GM19351 (cell line): Measurements from ENCODE around the gene SLC8A2.
"Not testable (repeated sequence)": the region's sequence is repeated elsewhere in the genome, so short reads cannot be mapped to it uniquely, and the experiment has no call there.

Source experiments
- ATAC-seq: cut with Tn5 transposase; IDR thresholded peaks from one replicate; pipeline ENCODE4 v1.9.1; 2021; ENCODE audit warnings: mild to moderate bottlenecking, moderate library complexity; ENCODE audit not compliant: unreplicated experiment

Gene SLC8A2

DNA sequence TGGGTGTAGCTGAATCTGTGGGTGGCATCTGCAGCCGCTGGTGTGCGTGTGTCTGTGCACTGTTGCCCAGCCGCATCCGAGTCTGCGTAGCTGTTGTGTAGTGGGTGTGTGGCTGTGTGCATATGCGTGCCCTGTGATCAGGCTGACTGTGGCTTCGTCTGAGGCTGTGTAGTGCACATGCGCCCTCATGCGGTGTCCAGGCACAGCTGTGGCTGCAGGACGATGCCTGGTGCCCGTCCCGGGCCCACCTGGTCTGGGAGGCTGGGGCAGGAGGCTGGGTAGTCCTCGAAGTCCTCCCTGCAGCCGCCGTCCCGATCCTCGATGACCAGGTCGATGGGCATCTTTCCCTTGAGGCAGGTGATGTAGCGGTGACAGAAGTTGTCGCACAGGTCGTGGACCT, 57.2 kb downstream of the SLC8A2 start:
- ATAC-seq, result no peak

DNA sequence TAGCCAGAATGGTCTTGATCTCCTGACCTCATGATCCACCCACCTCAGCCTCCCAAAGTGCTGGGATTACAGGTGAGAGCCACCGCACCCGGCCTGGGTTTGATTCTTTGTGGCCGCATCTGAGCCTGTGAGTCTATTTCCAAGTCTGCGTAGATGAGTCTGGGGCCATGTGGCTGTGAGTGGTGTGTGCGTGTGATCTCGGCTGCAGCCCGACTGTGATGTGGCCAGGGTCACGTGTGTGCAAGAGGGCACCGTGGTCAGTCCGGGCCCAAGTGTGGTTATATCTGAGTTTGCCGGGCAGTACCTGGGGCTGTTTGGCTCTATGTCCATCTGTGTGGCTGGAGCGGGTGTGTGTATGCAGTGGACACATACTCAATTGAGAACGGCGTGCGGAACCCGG, 57.8 kb downstream of the SLC8A2 start:
- ATAC-seq, result no peak

DNA sequence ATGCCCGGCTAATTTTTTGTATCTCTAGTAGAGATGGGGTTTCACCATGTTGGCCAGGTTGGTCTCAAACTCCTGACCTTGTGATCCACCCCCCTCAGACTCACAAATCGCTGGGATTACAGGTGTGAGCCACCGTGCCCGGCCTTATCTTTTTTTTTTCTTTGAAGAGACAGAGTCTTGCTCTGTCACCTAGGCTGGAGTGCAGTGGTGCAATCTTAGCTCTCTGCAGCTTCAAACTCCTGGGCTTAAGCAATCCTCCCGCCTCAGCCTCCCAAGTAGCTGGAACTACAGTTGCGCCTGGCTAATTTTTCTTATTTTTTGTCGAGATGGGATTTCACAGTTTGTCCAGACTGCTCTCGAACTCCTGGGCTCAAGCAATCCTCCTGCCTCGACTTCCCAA, 60.0 kb downstream of the SLC8A2 start:
- ATAC-seq, result not testable (repeated sequence)

DNA sequence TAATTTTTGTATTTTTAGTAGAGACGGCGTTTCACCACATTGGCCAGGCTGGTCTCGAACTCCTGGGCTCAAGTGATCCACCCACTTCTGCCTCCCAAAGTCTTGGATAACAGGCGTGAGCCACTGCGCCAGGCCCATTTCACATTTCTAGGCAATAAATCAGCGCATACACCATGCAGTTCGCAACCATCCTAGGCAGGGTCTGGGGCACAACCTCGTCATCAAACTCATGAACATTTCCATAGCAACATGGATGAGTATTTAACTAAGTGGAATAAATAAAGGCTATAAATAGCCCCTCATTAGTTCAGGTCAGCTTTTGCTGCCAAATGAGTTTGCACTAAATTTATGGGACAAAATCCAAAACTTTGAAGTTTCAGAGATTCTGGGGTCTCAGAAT, 60.6 kb downstream of the SLC8A2 start:
- ATAC-seq, result no peak

DNA sequence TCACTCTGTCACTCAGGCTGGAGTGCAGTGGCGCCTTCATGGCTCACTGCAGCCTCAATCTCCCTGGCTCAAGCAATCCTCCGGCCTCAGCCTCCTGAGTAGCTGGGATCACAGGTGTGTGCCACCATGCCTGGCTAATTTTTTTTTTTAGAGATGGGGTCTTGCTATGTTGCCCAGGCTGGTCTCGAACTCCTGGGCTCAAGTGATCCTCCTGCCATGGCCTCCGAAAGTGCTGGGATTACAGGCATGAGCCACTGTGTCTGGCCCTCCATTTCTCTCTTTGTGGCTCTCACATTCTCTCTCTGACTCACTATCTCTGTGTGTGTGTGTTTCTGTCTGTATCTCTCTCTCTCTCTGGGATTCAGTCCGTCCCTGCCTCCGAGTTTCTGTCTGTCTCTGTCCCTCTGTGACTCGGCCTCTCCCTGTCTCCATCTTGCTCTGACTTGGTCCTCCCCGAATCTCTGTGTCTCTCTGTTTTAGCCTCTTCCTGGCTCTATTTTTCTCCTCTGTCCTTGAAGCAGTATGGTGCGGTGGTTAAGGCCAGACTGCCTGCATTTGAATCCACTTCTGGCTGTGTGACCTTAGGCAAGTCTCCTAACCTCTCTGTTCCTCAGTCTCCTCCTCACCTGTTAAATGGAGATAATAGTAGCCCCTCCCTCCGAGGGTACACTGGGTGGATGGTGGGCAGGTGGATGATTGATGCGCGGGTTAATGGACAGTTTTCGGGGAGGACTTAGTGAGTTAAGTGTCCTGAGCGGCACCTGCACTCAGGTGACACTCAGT, 63.3 kb downstream of the SLC8A2 start:
- ATAC-seq, result no peak

DNA sequence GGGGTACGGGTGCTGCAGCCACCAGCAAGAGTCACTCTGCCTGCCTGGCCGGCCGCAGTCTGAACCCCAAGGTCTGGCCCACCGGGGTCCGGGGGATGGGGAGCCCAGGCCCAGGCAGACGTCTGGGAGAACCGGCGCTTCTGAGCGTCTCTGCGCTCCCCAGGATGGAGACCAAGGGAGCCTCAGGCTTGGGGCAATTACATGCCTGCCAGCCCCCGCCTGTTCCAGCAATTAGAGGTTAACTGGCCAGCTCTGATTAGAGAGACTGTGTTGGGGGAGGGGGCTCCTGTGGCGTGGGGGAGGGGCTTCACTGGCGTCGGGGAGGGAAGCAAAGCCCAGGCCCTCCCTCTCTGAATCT, 64.3 kb downstream of the SLC8A2 start:
- no peak for ATAC-seq

DNA sequence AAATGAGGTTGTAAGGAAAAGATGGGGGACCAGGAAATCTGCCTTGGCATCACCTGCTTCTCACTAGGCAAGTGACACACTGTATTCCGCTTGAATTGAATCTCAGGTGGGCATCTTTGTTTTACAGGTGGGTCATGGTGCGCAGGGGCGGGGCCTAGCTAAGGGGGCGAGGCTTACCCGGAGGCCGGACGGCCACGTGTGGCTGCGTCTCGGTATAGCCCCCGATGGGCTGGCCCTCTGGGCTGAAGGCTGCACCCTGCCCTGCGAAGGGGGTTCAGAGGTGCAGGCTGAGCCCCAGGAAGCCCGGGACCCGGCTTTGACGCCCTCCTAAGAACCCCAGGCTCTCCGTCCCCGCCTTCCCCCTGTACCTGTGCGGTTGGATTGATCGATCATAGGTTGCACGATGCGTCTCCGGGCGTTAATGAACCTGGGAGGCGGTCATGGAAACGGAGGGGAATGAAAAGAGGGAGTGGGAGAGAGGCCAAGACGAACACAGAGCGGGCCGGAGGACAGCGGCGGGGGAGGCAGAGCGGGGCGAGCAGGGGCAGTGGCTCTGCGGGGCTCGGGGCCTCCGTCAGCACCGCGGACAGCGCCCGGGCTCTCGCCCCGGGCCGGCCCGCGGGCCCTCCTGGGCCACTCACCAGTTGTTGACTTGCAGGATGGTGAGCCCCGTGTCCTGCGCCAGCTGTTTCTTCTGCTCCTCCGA, 64.8 kb downstream of the SLC8A2 start:
- no peak for ATAC-seq

DNA sequence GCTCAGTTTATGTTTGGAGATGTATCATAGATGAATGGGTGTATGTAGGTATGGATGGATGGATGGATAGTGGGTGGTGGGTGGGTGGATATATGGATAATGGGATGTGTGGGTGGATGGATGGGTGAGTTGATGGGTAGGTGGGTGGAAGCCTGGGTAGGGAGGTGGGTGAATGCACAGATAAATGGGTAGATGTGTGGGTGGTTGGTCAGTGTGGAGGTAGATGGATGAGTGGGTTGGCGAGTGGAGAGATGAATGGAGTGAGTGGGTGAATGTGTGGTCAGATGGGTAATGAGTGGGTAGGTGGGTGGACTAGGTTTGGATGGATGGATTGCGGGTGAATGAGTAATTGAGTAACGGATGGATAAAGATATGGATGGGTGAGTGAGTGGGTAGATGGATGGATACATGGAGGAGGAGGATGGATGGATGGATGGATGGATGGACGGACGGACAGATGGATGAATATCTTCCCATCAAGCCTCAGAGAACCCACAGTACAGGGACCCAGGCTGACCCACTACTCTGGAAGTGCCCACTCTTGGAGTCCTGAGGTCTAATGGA, 65.8 kb downstream of the SLC8A2 start:
- no peak for ATAC-seq

DNA sequence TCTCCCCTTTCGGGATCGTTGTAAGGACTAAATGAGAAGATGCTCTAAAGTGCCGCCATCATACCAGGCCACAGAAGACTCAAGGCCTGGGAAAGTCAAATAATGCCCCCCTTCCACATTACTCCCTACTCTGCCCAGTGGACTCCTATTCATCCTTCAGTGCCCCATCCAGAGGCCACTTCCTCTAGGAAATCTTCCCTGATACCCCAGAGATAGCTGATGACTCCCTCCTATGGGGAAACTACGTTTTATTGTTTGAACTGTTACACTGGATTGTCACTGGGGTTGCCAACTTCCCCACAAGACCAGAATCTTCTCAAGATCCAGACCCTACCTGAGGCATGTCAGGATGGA, 66.5 kb downstream of the SLC8A2 start:
- no peak for ATAC-seq

DNA sequence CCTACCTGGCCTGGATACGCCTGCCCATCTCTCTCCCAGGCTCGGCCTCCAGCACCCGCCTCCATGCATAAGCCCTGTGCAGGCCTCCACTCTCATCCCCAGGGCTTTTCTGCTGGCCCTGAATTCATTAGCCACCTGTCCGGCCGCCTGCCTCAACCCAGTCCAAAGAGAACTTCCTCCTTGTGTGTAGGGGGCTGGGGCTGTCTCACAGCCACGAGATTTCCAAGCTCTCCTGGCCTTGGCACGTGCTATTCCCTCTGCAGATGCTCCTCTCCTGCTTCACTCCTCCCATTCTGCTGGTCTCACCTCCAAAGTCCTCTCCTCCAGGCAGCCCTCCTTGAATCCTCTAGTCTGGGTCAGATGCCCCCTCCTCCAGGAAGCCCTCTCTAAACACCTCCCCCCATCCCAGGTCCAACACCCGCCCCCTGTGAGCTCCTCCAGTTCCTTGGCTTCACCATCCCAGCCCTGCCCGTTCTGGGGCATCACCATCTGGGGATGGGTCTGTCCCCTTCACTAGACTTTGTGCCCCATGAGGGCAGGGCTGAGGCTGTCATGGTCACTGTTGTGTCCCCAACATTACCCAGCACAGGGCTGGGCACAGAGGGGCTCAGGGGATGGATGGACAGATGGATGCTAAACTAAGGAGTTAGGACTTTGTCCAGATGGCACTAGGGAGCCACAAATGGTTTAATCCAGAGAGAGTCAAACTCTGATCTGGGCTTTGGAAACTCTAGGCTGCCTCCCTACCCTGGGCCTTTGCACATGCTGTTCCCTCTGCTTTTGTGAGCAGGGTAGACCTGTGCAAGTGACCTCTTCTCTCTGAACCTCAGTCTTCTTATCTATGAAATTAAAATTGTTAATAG, 67.1 kb downstream of the SLC8A2 start:
- no peak for ATAC-seq

DNA sequence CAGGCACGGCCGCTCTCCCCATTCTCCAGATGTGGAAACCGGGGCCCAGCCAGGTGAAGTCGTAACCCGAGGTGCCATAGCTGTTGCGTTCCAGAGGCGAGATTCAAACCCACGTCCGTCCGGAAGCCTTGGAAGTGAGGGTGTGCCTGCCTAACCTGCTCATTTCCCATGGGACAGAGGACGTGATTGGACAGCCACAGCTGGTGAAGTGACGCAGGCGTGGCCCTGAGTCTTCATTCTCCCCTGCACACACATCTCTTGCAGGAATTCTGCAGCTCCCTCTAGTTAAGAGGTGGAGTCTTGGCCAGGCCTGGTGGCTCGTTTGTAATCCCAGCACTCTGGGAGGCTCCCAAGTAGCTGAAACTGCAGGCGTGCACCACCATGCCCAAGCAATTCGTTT, 69.2 kb downstream of the SLC8A2 start:
- ATAC-seq, result no peak

DNA sequence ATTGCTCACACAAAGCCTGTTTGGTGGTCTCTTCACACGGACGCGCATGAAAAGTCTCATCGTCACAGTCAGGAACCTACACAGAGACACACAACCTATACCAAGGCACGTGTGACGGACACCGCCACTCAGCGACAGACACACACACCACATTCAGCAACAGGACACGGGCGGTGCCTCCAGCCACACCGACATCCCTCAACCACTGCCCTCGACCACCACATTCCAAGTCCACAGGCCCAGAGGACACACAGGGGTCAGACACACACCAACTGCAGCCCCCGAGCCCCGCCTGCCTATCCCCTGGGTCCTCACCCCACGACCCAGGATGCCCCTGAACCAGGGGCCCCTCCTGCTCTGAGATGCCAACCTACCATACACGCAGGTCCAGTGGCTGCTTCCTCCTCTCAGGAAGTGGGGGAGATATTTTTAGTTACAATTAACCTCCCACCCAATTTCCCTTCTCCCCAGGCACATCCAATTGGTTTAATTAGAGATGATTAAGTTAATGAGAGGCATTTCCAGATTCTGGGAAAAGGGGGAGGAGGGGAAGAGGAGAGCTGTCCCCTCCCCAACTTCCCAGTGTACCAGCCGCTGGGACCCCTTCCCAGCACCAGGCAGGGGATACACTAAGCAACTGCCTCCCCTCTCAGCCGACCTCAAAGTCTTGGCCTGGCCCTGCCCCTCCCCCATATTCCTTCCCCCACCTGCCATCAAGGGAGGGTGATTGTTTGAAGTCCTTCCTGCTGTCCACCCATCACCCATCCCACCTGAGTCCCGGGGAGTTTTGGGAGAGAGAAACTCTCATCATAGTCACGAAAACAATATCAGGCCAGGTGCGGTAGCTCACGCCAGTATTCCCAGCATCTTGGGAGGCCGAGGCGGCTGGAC, 72.7 kb downstream of the SLC8A2 start:
- no peak for ATAC-seq

DNA sequence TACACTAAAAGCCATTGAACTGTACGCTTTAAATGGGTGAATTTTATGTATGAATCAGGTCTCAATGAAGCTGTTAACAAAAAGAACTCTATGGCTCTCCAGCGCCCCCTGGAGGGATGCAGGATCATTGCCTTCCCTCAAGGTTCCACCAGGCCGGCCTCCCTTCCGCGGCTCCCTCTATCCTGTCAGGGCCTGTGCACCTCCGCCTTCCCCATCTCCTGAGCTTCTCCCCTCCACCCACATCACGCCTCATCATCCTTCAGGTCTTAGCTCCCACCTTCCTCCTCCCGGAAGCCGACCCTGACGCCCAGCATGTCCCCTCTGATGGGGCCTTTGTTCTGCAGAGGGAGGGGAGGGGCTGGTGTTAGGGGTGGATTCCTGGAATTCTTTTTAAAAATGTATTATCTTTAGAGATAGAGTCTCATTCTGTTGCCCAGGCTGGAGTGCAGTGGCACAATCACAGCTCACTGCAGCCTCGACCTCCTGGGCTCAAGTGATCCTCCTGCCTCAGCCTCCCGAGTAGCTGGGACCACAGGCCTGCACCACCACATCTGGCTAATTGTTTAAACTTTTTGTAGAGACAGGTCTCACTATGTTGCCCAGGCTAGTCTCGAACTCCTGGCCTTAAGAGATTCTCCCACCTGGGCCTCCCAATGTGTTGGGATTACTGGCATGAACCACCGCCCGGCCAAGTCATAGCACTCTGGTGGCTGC, 80.0 kb downstream of the SLC8A2 start:
- ATAC-seq, result no peak

DNA sequence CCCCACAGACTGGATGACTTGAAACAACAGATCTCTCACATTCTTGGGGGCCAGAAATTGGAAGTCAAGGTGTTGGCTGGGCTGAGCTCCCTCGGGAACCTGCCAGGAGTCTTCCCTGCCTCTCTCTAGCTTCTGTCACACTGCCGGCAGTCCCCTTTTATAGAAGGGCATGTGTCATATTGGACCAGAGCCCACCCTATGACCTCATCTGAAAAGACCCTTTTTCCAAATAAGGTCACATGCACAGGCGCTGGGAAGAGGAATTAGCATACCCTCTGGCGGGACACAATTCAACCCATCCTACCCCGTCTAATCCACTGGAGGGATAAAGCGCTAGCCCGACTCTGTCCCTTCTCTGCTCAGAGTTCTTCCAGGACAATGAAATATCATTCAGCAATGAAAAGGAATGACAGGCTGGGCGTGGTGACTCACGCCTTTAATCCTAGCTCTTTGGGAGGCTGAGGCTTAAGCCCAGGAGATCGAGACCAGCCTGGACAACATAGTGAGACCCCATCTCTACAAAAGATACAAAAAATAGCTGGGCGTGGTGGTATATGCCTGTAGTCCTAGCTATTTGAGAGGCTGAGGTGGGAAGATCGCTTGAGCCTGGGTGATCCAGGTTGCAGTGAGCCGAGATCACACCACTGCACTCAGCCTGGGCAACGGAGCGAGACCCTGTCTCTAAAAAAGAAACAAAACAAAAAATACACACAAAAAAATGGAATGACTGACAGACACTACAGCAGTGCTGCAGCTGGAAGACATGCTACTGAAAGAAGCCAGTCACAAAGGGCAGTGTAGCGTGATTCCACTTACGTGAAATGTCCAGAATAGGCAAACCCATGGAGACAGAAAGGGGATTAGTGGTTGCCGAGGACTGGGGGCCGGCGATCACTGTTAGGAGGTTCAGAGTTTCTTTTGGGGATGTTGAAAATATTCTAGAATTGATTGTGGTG, 80.9 kb downstream of the SLC8A2 start:
- no peak for ATAC-seq

DNA sequence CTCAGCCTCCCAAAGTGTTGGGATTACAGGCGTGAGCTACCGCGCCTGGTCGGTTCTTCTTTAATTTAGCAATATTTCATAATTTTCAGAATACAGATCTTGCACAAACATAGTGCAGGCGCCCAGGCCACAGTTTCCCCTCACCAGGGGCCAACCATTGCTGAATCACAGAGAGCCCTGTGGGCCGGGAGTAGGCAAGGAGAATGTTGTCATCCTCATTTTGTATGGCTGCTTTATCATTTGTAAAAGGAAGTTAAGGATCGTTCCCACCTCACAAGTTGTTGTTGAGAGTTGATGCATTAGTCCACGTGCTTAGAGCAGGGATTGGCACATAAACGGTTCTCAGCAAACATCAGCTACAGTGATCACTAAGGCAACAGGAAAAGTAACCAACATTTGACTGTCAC, 82.5 kb downstream of the SLC8A2 start:
- ATAC-seq, result no peak

DNA sequence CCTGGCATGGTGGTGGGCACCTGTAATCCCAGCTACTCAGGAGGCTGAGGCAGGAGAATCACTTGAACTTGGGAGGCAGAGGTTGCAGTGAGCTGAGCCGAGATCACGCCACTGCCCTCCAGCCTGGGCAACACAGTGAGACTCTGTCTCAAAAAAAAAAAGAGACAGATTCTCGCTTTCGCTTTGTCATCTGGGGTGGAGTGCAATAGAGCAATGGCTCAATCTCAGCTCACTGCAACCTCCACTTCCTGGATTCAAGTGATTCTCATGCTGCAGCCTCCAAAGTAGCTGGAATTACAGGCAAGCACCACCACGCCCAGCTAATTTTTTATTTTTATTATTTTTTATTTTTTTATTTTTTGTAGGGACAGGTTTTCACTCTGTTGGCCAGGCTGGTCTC, 83.0 kb downstream of the SLC8A2 start:
- not testable (repeated sequence) for ATAC-seq

DNA sequence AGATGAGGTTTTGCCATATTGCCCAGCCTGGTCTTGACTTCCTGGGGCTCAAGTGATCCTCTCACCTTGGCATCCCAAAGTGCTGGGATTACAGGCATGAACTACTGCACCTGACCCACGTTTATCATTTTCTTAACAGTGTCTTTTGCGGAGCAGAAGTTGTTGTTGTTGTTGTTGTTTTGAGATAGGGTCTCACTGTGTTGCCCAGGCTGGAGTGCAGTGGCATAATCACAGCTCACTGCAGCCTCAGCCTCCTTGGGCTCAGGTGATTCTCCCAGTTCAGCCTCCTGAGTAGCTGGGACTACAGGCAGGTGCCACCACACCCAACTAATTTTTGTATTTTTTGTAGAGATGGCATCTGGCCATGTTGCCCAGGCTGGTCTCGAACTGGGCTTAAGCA, 84.1 kb downstream of the SLC8A2 start:
- ATAC-seq, result not testable (repeated sequence)

DNA sequence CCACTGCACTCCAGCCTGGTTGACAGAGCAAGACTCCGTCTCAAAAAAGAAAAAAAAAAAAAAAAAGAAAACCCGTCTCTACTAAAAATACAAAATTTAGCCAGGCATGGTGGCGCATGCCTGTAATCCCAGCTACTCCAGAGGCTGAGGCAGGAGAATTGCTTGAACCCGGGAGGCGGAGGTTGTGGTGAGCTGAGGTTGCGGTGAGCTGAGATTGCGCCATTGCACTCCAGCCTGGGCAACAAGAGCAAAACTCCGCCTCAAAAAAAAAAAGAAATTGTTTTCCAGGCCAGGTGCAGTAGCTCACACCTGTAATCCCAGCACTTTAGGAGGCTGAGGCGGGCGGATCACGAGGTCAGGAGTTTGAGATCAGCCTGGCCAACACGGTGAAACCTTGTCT, 85.1 kb downstream of the SLC8A2 start:
- not testable (repeated sequence) for ATAC-seq

DNA sequence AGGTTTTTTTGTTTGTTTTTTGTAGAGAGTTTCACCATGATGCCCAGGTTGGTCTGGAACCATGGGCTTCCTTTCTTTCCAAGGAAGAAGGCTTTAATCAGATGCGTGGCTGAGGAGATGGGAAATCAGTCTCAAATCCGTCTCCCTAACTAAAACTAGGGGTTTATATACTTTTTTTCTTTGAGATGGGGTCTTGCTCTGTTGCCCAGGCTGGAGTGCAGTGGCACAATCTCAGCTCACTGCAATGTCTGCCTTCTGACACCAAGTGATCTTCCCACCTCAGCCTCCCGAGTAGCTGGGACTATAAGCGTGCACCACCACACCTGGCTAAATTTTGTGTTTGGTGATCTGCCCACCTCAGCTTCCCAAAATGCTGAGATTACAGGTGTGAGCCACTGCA, 87.2 kb downstream of the SLC8A2 start:
- not testable (repeated sequence) for ATAC-seq
